Measurements from ENCODE around the gene TEX264.

TEX264 gene

DNA sequence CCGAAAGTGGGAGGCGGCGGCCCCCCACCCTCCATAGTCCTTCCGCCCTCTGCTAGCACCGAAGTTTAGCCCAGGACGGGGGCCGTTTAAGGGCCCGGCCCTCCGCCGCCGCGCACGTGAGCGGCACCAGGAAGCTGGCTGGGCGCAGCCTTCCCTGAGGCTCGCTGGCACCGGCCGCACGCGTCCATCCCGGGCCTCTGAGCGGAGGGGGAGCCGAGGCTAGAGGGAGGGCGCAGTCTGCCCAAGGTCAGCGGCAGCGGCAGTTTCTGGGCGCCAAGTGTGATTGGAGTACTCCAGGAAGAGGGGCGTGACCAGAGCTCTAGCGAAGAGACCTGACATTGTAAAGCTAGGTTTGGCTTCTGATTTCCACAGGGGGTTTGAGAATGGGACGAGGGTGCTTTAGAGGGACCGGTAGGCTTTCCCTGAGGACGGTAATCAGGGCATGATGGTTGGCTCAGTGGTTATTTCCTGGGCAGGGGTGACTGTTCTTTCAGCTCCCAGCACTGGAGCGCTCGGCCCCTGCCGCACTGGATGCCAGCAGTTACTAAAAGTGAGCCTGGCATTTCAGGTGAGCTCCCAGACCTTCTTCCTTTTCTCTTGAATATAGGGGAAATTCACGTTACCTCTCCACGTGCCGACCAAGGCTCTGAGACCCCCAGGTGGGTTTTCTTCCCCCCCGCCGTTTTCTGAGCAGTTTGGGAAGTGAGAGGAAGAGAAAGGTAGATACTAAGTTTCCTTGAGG, 853 bp downstream of the TEX264 start:
- Histone ChIP-seq H3K27ac (ENCODE audit: low read depth, low read length, poor library complexity, severe bottlenecking) (peak overlapping the region; percentile 67), H3K27me3 (ENCODE audit: insufficient read depth, low read length) (no peaks in the 10 kb centered on the region), H3K9me3 (ENCODE audit: low read length) (no peaks in the 10 kb centered on the region), H3K9me2 (ENCODE audit: low read depth, low read length) (no peaks in the 10 kb centered on the region), H3K9ac (ENCODE audit: low read length) (peak overlapping the region; percentile 98), H3K4me3 (ENCODE audit: low read depth, low read length, poor library complexity, severe bottlenecking) (peak overlapping the region; percentile 93), H4K20me1 (ENCODE audit: insufficient read depth, low read length) (no peaks in the 10 kb centered on the region), H3K36me3 (ENCODE audit: insufficient read depth, low read length) (peaks cover 27% of the 10 kb centered on the region), H3F3A (ENCODE audit: insufficient read depth, low read length) (no peaks in the 10 kb centered on the region), H3K79me2 (ENCODE audit: insufficient read depth, low read length) (no peaks in the 10 kb centered on the region), H3K4me1 (ENCODE audit: insufficient read depth, low read length, severe bottlenecking) (peaks cover 35% of the 10 kb centered on the region), H3K4me2 (ENCODE audit: low read length) (peak overlapping the region; percentile 79), H2AFZ (ENCODE audit: low read length) (no peak overlapping the region)
- no peak for TF ChIP-seq EZH2 (IDR thresholded peaks at IDR 0.05; ENCODE audit: borderline replicate concordance, low read length)
- TF ChIP-seq, protein P1, sequence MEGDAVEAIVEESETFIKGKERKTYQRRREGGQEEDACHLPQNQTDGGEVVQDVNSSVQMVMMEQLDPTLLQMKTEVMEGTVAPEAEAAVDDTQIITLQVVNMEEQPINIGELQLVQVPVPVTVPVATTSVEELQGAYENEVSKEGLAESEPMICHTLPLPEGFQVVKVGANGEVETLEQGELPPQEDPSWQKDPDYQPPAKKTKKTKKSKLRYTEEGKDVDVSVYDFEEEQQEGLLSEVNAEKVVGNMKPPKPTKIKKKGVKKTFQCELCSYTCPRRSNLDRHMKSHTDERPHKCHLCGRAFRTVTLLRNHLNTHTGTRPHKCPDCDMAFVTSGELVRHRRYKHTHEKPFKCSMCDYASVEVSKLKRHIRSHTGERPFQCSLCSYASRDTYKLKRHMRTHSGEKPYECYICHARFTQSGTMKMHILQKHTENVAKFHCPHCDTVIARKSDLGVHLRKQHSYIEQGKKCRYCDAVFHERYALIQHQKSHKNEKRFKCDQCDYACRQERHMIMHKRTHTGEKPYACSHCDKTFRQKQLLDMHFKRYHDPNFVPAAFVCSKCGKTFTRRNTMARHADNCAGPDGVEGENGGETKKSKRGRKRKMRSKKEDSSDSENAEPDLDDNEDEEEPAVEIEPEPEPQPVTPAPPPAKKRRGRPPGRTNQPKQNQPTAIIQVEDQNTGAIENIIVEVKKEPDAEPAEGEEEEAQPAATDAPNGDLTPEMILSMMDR (IDR thresholded peaks at IDR 0.05; ENCODE audit: low read length) = no peak

DNA sequence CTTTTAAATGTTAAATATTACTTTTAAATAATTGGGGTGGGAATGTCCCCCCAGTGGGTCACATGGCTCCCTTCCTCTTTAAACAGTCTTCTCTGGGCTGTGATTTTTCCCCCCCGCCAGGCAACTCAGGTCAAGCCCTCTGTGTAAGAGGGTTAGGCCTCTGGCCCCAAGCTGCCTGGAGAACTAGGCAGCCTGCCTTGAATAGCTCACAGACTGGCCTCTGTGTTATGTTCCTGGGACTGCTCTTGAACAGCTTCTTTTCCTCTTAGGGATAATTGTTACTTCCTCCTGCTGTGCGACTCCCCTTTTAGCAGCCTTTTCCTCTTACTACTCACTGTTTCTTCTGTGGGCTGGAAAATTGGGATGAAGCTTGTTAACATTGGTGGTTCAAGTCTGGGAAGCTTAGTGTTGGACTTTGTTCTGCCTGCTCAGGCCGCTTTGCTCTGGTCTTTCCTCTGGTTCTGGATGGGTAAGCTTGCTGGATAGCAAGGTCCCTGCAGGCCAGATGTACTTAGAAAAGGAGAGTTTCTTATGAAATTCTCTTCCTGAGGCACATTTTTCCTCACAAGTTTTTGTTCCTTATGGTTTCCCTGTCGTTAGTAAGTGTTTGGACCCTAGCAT, 2.2 kb downstream of the TEX264 start:
- Histone ChIP-seq H3K36me3 (ENCODE audit: insufficient read depth, low read length) (peaks cover 37% of the 10 kb centered on the region), H3K79me2 (ENCODE audit: insufficient read depth, low read length) (no peaks in the 10 kb centered on the region)

GRCh38 chr3:51673802-51674654, 3.0 kb downstream of the TEX264 start:
- Histone ChIP-seq H3K9me3 (ENCODE audit: low read length) (no peaks in the 10 kb centered on the region), H2AFZ (ENCODE audit: low read length) (no peak overlapping the region), H3K27me3 (ENCODE audit: insufficient read depth, low read length) (no peaks in the 10 kb centered on the region), H3K9ac (ENCODE audit: low read length) (no peak overlapping the region; the same call in 1 of the 2 replicates), H3F3A (ENCODE audit: insufficient read depth, low read length) (no peaks in the 10 kb centered on the region), H3K36me3 (ENCODE audit: insufficient read depth, low read length) (peaks cover 37% of the 10 kb centered on the region), H3K27ac (ENCODE audit: low read depth, low read length, poor library complexity, severe bottlenecking) (no peak overlapping the region), H3K79me2 (ENCODE audit: insufficient read depth, low read length) (no peaks in the 10 kb centered on the region), H3K9me2 (ENCODE audit: low read depth, low read length) (no peaks in the 10 kb centered on the region), H3K4me3 (ENCODE audit: low read depth, low read length, poor library complexity, severe bottlenecking) (no peak overlapping the region), H3K4me2 (ENCODE audit: low read length) (peak overlapping the region; percentile 79; the same call in 1 of the 2 replicates), H3K4me1 (ENCODE audit: insufficient read depth, low read length, severe bottlenecking) (peaks cover 35% of the 10 kb centered on the region), H4K20me1 (ENCODE audit: insufficient read depth, low read length) (no peaks in the 10 kb centered on the region)
- TF ChIP-seq, protein P1 (IDR thresholded peaks at IDR 0.05; ENCODE audit: low read length) = no peak
- no peak for TF ChIP-seq EZH2 (IDR thresholded peaks at IDR 0.05; ENCODE audit: borderline replicate concordance, low read length)

More for the DNA sequence above, 2.2 kb downstream of the TEX264 start:
- Histone ChIP-seq H3K9ac (ENCODE audit: low read length) (no peak overlapping the region; the same call in 1 of the 2 replicates), H2AFZ (ENCODE audit: low read length) (no peak overlapping the region), H4K20me1 (ENCODE audit: insufficient read depth, low read length) (no peaks in the 10 kb centered on the region), H3K27ac (ENCODE audit: low read depth, low read length, poor library complexity, severe bottlenecking) (no peak overlapping the region), H3F3A (ENCODE audit: insufficient read depth, low read length) (no peaks in the 10 kb centered on the region), H3K4me2 (ENCODE audit: low read length) (peak overlapping the region; percentile 79; the same call in 1 of the 2 replicates), H3K27me3 (ENCODE audit: insufficient read depth, low read length) (no peaks in the 10 kb centered on the region), H3K4me3 (ENCODE audit: low read depth, low read length, poor library complexity, severe bottlenecking) (no peak overlapping the region), H3K9me3 (ENCODE audit: low read length) (no peaks in the 10 kb centered on the region), H3K9me2 (ENCODE audit: low read depth, low read length) (no peaks in the 10 kb centered on the region), H3K4me1 (ENCODE audit: insufficient read depth, low read length, severe bottlenecking) (peaks cover 35% of the 10 kb centered on the region)
- TF ChIP-seq EZH2 (IDR thresholded peaks at IDR 0.05; ENCODE audit: borderline replicate concordance, low read length) = no peak
- TF ChIP-seq, protein P1 (IDR thresholded peaks at IDR 0.05; ENCODE audit: low read length) = no peak
